Common myeloid progenitor, CD34-positive (primary cell): Measurements from ENCODE around the gene SLX4IP.

ENCODE experiments used
- CTCF ChIA-PET: fragments of 350-600 bp; sonication (Branson Sonifier 250); formaldehyde crosslinking; loops from one replicate; lab custom pipeline; 2021; ENCODE audit warnings: antibody characterized with exemption; lab: Charles Lee
- POLR2A ChIA-PET: fragments of 350-600 bp; sonication (Branson Sonifier 250); formaldehyde crosslinking; loops from one replicate; lab custom pipeline; 2021; ENCODE audit warnings: antibody characterized with exemption; lab: Charles Lee
- DNase-seq, 3 donors: peaks; one replicate each; pipeline versions ENCODE4 v3.0.0 to v3.0.0-alpha.2; 2013
- H3K27ac ChIP-seq, 2 experiments: 1 replicate in 1 of 2; 2 replicates in 1 of 2; pipeline ENCODE4 v1.7.0; 2013; ENCODE audit warnings: inconsistent platforms in 2 of 2, low read length in 2 of 2, mild to moderate bottlenecking in 2 of 2, low read depth in 1 of 2, moderate library complexity in 1 of 2; ENCODE audit not compliant: severe bottlenecking in 2 of 2, insufficient read depth in 1 of 2, poor library complexity in 1 of 2
- H3K27me3 ChIP-seq, 5 experiments: replicated peaks in 2 of 5; 1 replicate in 3 of 5; 2 replicates in 2 of 5; pipeline versions ENCODE4 v1.6.1 to v1.7.0; 2013; ENCODE audit warnings: low read length in 4 of 5, mild to moderate bottlenecking in 2 of 5, moderate library complexity in 2 of 5, inconsistent platforms in 1 of 5; ENCODE audit not compliant: insufficient read depth in 5 of 5, control insufficient read depth in 4 of 5
- H3K36me3 ChIP-seq, 4 experiments: 1 replicate in 2 of 4; 2 replicates in 2 of 4; pipeline versions ENCODE4 v1.6.1 to v1.7.0; 2013; ENCODE audit warnings: low read length in 3 of 4, control low read depth in 1 of 4, mild to moderate bottlenecking in 1 of 4; ENCODE audit not compliant: control insufficient read depth in 4 of 4, insufficient read depth in 4 of 4
- H3K4me1 ChIP-seq, 4 experiments: 1 replicate in 3 of 4; 2 replicates in 1 of 4; pipeline versions ENCODE4 v1.6.1 to v1.7.1; 2013; ENCODE audit warnings: low read length in 3 of 4, mild to moderate bottlenecking in 3 of 4, control low read depth in 1 of 4, inconsistent platforms in 1 of 4, moderate library complexity in 1 of 4; ENCODE audit not compliant: control insufficient read depth in 4 of 4, insufficient read depth in 4 of 4; ENCODE audit errors: control extremely low read depth in 1 of 4
- H3K4me3 ChIP-seq, 7 experiments: 1 replicate in 4 of 7; 2 replicates in 3 of 7; pipeline versions ENCODE4 v1.5.1 to v1.7.0; 2013; ENCODE audit warnings: mild to moderate bottlenecking in 7 of 7, low read length in 6 of 7, moderate library complexity in 6 of 7, inconsistent platforms in 2 of 7, low read depth in 2 of 7, control low read depth in 1 of 7; ENCODE audit not compliant: insufficient read depth in 4 of 7, control insufficient read depth in 1 of 7; ENCODE audit errors: extremely low read depth in 1 of 7
- H3K9me3 ChIP-seq, 5 experiments: 1 replicate in 4 of 5; 2 replicates in 1 of 5; pipeline versions ENCODE4 v1.6.1 to v1.7.1; 2013; ENCODE audit warnings: low read length in 4 of 5, mild to moderate bottlenecking in 2 of 5, inconsistent platforms in 1 of 5, low read depth in 1 of 5, moderate library complexity in 1 of 5; ENCODE audit not compliant: control insufficient read depth in 4 of 5, insufficient read depth in 2 of 5; ENCODE audit errors: control extremely low read depth in 1 of 5
- WGBS: methylation state at CpG from one replicate; pipeline ENCODE4 v1.1.5; 2013; ENCODE audit not compliant: insufficient coverage; 5-methylcytosine and 5-hydroxymethylcytosine counted together

The SLX4IP gene

GRCh38 chr20:10647471-10647870 lies 212.4 kb downstream of the SLX4IP start:
- Histone ChIP-seq H3K36me3 (peaks cover 5 to 68% (median 21%) of the 10 kb centered on the region in 4 experiments), H3K9me3 (no peaks in the 10 kb centered on the region), H3K27ac (no peak overlapping the region), H3K27me3 (no peaks in the 10 kb centered on the region), H3K4me3 (no peak overlapping the region), H3K4me1 (peaks cover 0 to 37% (median 15%) of the 10 kb centered on the region in 4 experiments)
- ChIA-PET POLR2A (no interaction called here), CTCF (interaction anchor here (1.4 kb wide), 1 partner anchor 11 kb away, joined by 3 read pairs; no protein-coding TSS in a partner anchor)
- DNase-seq = peak; percentile 17 to 56 (median 49)
- 64% methylated on average over 3 of the region's 9 CpGs for WGBS

GRCh38 chr20:10647909-10648308 lies 212.8 kb downstream of the SLX4IP start:
- POLR2A ChIA-PET = no interaction called here
- WGBS = 98% methylated on average over 11 of the region's 11 CpGs

GRCh38 chr20:10648651-10649050 lies 213.5 kb downstream of the SLX4IP start:
- no peak for DNase-seq
- Histone ChIP-seq H3K27ac (no peak overlapping the region), H3K36me3 (peaks cover 5 to 68% (median 21%) of the 10 kb centered on the region in 4 experiments), H3K4me1 (peaks cover 0 to 26% (median 14%) of the 10 kb centered on the region in 4 experiments), H3K9me3 (no peaks in the 10 kb centered on the region), H3K27me3 (no peaks in the 10 kb centered on the region), H3K4me3 (no peak overlapping the region)
- ChIA-PET CTCF (interaction anchor here (1.1 to 1.5 kb wide), 3 partner anchors 9 to 558 kb away, joined by 3 to 4 read pairs (median 3); no protein-coding TSS in a partner anchor), POLR2A (no interaction called here)
- 100% methylated on average over 5 of the region's 8 CpGs for whole genome bisulfite sequencing

More at GRCh38 chr20:10647909-10648308, 212.8 kb downstream of the SLX4IP start:
- H3K4me1 ChIP-seq = peaks cover 0 to 34% (median 15%) of the 10 kb centered on the region in 4 experiments
- DNase-seq = no peak
- H3K36me3 ChIP-seq = peaks cover 5 to 71% (median 21%) of the 10 kb centered on the region in 4 experiments
- H3K4me3 ChIP-seq = no peak overlapping the region
- no peaks in the 10 kb centered on the region for H3K27me3 ChIP-seq
- H3K9me3 ChIP-seq = no peaks in the 10 kb centered on the region
- no peak overlapping the region for H3K27ac ChIP-seq
- CTCF ChIA-PET = interaction anchor here (1.2 kb wide), 1 partner anchor 15 kb away, joined by 3 read pairs; no protein-coding TSS in a partner anchor

GRCh38 chr20:10649080-10649796 lies 214.1 kb downstream of the SLX4IP start:
- peaks cover 0 to 20% (median 9%) of the 10 kb centered on the region in 4 experiments for H3K4me1 ChIP-seq

GRCh38 chr20:10649797-10650160 lies 214.7 kb downstream of the SLX4IP start:
- CTCF ChIA-PET = interaction anchor here (0.6 to 1.5 kb wide), 4 partner anchors 10 to 560 kb away, joined by 3 to 4 read pairs (median 3); no protein-coding TSS in a partner anchor
- Histone ChIP-seq H3K9me3 (no peaks in the 10 kb centered on the region), H3K27me3 (no peaks in the 10 kb centered on the region), H3K27ac (no peak overlapping the region), H3K4me3 (no peak overlapping the region), H3K36me3 (peaks cover 5 to 59% (median 21%) of the 10 kb centered on the region in 4 experiments), H3K4me1 (peaks cover 0 to 15% (median 5%) of the 10 kb centered on the region in 4 experiments)
- WGBS = 100% methylated on average over 3 of the region's 3 CpGs
- POLR2A ChIA-PET = no interaction called here
- DNase-seq = no peak

More at GRCh38 chr20:10649080-10649796, 214.1 kb downstream of the SLX4IP start:
- POLR2A ChIA-PET = no interaction called here
- H3K27me3 ChIP-seq = no peaks in the 10 kb centered on the region
- no peak overlapping the region for H3K4me3 ChIP-seq
- H3K27ac ChIP-seq = no peak overlapping the region
- no peak for DNase-seq
- no peaks in the 10 kb centered on the region for H3K9me3 ChIP-seq
- CTCF ChIA-PET = interaction anchor here (1.1 to 1.5 kb wide), 4 partner anchors 9 to 559 kb away, joined by 3 to 4 read pairs (median 3); no protein-coding TSS in a partner anchor
- 100% methylated on average over 6 of the region's 8 CpGs for WGBS
- H3K36me3 ChIP-seq = peaks cover 5 to 64% (median 21%) of the 10 kb centered on the region in 4 experiments

- WGBS = 23% methylated on average over 8 of the region's 15 CpGs
- CTCF ChIA-PET = interaction anchor here (1.2 kb wide), 1 partner anchor 11 kb away, joined by 3 read pairs; no protein-coding TSS in a partner anchor
These were observed 216.3 kb downstream of the SLX4IP start for GRCh38 chr20:10651227-10651990.

More at GRCh38 chr20:10651227-10651990, 216.3 kb downstream of the SLX4IP start:
- Histone ChIP-seq H3K4me1 (peaks cover 0 to 13% (median 5%) of the 10 kb centered on the region in 4 experiments), H3K9me3 (no peaks in the 10 kb centered on the region), H3K27me3 (no peaks in the 10 kb centered on the region), H3K27ac (no peak overlapping the region), H3K36me3 (peaks cover 0 to 56% (median 13%) of the 10 kb centered on the region in 4 experiments), H3K4me3 (no peak overlapping the region)
- POLR2A ChIA-PET = interaction anchor here (1.0 kb wide), 1 partner anchor 8 kb away, joined by 5 read pairs; no protein-coding TSS in a partner anchor
- DNase-seq = peak; percentile 37 to 78 (median 73)
